B cell (primary cell): Measurements from ENCODE around the gene VWA1. TPM values are rescaled to one million over a fixed set of nuclear protein-coding genes. Genes with fewer than 3 reads are reported as not detected.
"Not testable (repeated sequence)": the region's sequence is repeated elsewhere in the genome, so short reads cannot be mapped to it uniquely, and the experiment has no call there.

ENCODE experiments used
- ATAC-seq: fragments of 200-7000 bp; cut with Tn5 transposase; one replicate; pipeline ENCODE4 v1.10.0; 2021; ENCODE audit warnings: low read depth, mild to moderate bottlenecking, moderate number of reproducible peaks, moderate library complexity
- CTCF ChIA-PET: fragments of 350-600 bp; sonication (Branson Sonifier 250); formaldehyde crosslinking; loops from one replicate; lab custom pipeline; 2021; ENCODE audit warnings: antibody characterized with exemption, inconsistent platforms; lab: Charles Lee
- POLR2A ChIA-PET: fragments of 350-600 bp; sonication (Branson Sonifier 250); formaldehyde crosslinking; loops from one replicate; lab custom pipeline; 2021; ENCODE audit warnings: antibody characterized with exemption; lab: Charles Lee
- DNase-seq: peaks from one replicate; pipeline ENCODE4 v3.0.0; 2013
- H2AFZ ChIP-seq: 2 replicates; pipeline ENCODE4 v1.6.1; 2012; ENCODE audit warnings: mild to moderate bottlenecking, low read depth, low read length; ENCODE audit not compliant: insufficient read depth, poor library complexity, severe bottlenecking
- H3K27ac ChIP-seq, 2 donors: 1 replicate in 1 of 2; 2 replicates in 1 of 2; pipeline ENCODE4 v1.5.1; 2012 to 2013; ENCODE audit warnings: low read length in 2 of 2, mild to moderate bottlenecking in 2 of 2, moderate library complexity in 1 of 2
- H3K27me3 ChIP-seq, 4 experiments: fragments of 200-600 bp in 1 of 4; sonication (generic) in 1 of 4; replicated peaks in 1 of 4; 1 replicate in 2 of 4; 2 replicates in 2 of 4; pipeline versions ENCODE4 v1.6.1 to v1.7.0; 2013 to 2016; ENCODE audit warnings: low read length in 3 of 4, mild to moderate bottlenecking in 2 of 4, mixed read lengths in 1 of 4, moderate library complexity in 1 of 4; ENCODE audit not compliant: insufficient read depth in 4 of 4, control insufficient read depth in 3 of 4; ENCODE audit errors: control extremely low read depth in 1 of 4
- H3K36me3 ChIP-seq, 2 experiments: replicated peaks in 1 of 2; 1 replicate in 1 of 2; 2 replicates in 1 of 2; pipeline versions ENCODE4 v1.6.1 to v1.7.1; 2013; ENCODE audit warnings: low read length in 1 of 2; ENCODE audit not compliant: insufficient read depth in 2 of 2, control insufficient read depth in 1 of 2; ENCODE audit errors: control extremely low read depth in 1 of 2, extremely low read depth in 1 of 2
- H3K4me1 ChIP-seq, 2 donors: fragments of 200-600 bp in 1 of 2; sonication (generic) in 1 of 2; 1 replicate in 1 of 2; 2 replicates in 1 of 2; pipeline versions ENCODE4 v1.5.1 to v1.6.1; 2013 to 2017; ENCODE audit warnings: low read length in 2 of 2; ENCODE audit not compliant: control insufficient read depth in 2 of 2, insufficient read depth in 2 of 2
- H3K4me2 ChIP-seq: replicated peaks from 2 replicates; pipeline ENCODE3; 2012; ENCODE audit warnings: mild to moderate bottlenecking, low read depth, low read length; ENCODE audit not compliant: poor library complexity, severe bottlenecking
- H3K4me3 ChIP-seq, 5 experiments: fragments of 200-600 bp in 1 of 5; sonication (generic) in 1 of 5; 1 replicate in 3 of 5; 2 replicates in 2 of 5; pipeline versions ENCODE4 v1.5.1 to v1.7.0; 2011 to 2016; ENCODE audit warnings: low read length in 4 of 5, mild to moderate bottlenecking in 4 of 5, low read depth in 2 of 5, control low read depth in 1 of 5, moderate library complexity in 1 of 5; ENCODE audit not compliant: insufficient read depth in 1 of 5; ENCODE audit errors: control extremely low read depth in 1 of 5, extremely low read depth in 1 of 5
- H3K79me2 ChIP-seq: fragments of 200-600 bp; sonication (generic); one replicate; pipeline ENCODE4 v1.6.0; 2016; ENCODE audit warnings: low read length; ENCODE audit not compliant: control insufficient read depth, insufficient read depth
- H3K9ac ChIP-seq: fragments of 200-600 bp; sonication (generic); 2 replicates; pipeline ENCODE4 v1.6.1; 2017; ENCODE audit warnings: mild to moderate bottlenecking, low read length, moderate library complexity
- H3K9me3 ChIP-seq, 3 donors: one replicate each; pipeline versions ENCODE4 v1.6.1 to v1.7.1; 2013; ENCODE audit warnings: low read length in 2 of 3; ENCODE audit not compliant: control insufficient read depth in 2 of 3, insufficient read depth in 1 of 3; ENCODE audit errors: control extremely low read depth in 1 of 3
- H4K20me1 ChIP-seq: 2 replicates; pipeline ENCODE4 v1.6.0; 2012; ENCODE audit warnings: mild to moderate bottlenecking, low read length; ENCODE audit not compliant: insufficient read depth, control insufficient read depth, poor library complexity, severe bottlenecking
- H3K27ac Mint-ChIP-seq: one replicate; pipeline ENCODE4 v1.8.0; 2021; ENCODE audit warnings: mixed read lengths
- H3K27me3 Mint-ChIP-seq: one replicate; pipeline ENCODE4 v1.8.0; 2021; ENCODE audit warnings: mixed read lengths
- H3K4me1 Mint-ChIP-seq: one replicate; pipeline ENCODE4 v1.8.0; 2021; ENCODE audit warnings: mixed read lengths
- H3K4me3 Mint-ChIP-seq: one replicate; pipeline ENCODE4 v1.8.0; 2021; ENCODE audit warnings: mixed read lengths
- H3K9me3 Mint-ChIP-seq: one replicate; pipeline ENCODE4 v1.8.0; 2022; ENCODE audit warnings: mixed read lengths; ENCODE audit not compliant: insufficient read depth
- EZH2 ChIP-seq: IDR thresholded peaks from 2 replicates; pipeline ENCODE4 v1.6.1; 2012; ENCODE audit warnings: borderline replicate concordance, low read depth, mild to moderate bottlenecking, moderate library complexity, low read length; ENCODE audit not compliant: insufficient read depth, poor library complexity, severe bottlenecking
- WGBS: methylation state at CpG from one replicate; pipeline ENCODE4 v1.1.5; 2013; ENCODE audit warnings: missing lambda C conversion rate; ENCODE audit not compliant: insufficient coverage; 5-methylcytosine and 5-hydroxymethylcytosine counted together
- intact Hi-C: fragments of 100-400 bp; cut with micrococcal nuclease; formaldehyde crosslinking; loops from one replicate; pipeline ENCODE4 v1.10.0; 2022
- polyA plus RNA-seq: library from polyadenylated mRNA; depleted of rRNA; stranded (reverse); fragments of >200 nt; gene quantifications from 2 replicates; pipeline ENCODE4 v1.2.3, GENCODE V29; 2012
- total RNA-seq, 2 donors: library from RNA; stranded (reverse); fragments of 120-200 nt in 1 of 2; gene quantifications; 1 replicate in 1 of 2; 2 replicates in 1 of 2; pipeline versions ENCODE4 v1.2.3 to v1.2.4, GENCODE V29; 2013 to 2022
- TF ChIP-seq, protein P1 (sequence below): fragments of 200-600 bp; IDR thresholded peaks from one replicate; pipeline ENCODE4 v1.8.0; 2022; ENCODE audit warnings: antibody characterized with exemption, mild to moderate bottlenecking

The VWA1 gene
- total and polyA plus RNA-seq, 2 donors (not counting 1 experiment from before 2014, with no cell fraction given), result 0.09 TPM; not detected in 1

- no peak overlapping the region for H3K27ac ChIP-seq
- H3K9ac ChIP-seq, result no peak overlapping the region
- no peak overlapping the region for H3K27ac Mint-ChIP-seq
- H3K9me3 ChIP-seq, result no peaks in the 10 kb centered on the region
- H3K27me3 ChIP-seq, result no peaks in the 10 kb centered on the region
- ATAC-seq, result no peak
- H3K4me3 ChIP-seq, result no peak overlapping the region
- H3K4me3 Mint-ChIP-seq, result no peak overlapping the region
- no peak for DNase-seq
- no peaks in the 10 kb centered on the region for H3K79me2 ChIP-seq
- H3K4me1 ChIP-seq, result no peaks in the 10 kb centered on the region
- no peak overlapping the region for H3K4me2 ChIP-seq
- no peaks in the 10 kb centered on the region for H3K36me3 ChIP-seq
- WGBS, result 87% methylated on average over 24 of the region's 26 CpGs
- intact Hi-C loops, result no loop called here
- H3K27me3 Mint-ChIP-seq, result peaks cover 3% of the 10 kb centered on the region
- no peaks in the 10 kb centered on the region for H3K9me3 Mint-ChIP-seq
- no peak overlapping the region for H2AFZ ChIP-seq
- no peaks in the 10 kb centered on the region for H4K20me1 ChIP-seq
- CTCF ChIA-PET, result no interaction called here
- POLR2A ChIA-PET, result no interaction called here
- H3K4me1 Mint-ChIP-seq, result no peaks in the 10 kb centered on the region
- TF ChIP-seq, protein P1, sequence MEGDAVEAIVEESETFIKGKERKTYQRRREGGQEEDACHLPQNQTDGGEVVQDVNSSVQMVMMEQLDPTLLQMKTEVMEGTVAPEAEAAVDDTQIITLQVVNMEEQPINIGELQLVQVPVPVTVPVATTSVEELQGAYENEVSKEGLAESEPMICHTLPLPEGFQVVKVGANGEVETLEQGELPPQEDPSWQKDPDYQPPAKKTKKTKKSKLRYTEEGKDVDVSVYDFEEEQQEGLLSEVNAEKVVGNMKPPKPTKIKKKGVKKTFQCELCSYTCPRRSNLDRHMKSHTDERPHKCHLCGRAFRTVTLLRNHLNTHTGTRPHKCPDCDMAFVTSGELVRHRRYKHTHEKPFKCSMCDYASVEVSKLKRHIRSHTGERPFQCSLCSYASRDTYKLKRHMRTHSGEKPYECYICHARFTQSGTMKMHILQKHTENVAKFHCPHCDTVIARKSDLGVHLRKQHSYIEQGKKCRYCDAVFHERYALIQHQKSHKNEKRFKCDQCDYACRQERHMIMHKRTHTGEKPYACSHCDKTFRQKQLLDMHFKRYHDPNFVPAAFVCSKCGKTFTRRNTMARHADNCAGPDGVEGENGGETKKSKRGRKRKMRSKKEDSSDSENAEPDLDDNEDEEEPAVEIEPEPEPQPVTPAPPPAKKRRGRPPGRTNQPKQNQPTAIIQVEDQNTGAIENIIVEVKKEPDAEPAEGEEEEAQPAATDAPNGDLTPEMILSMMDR, result no peak
- no peak for TF ChIP-seq EZH2
These were observed 16.3 kb downstream of the VWA1 start for GRCh38 chr1:1451696-1452364.

DNA sequence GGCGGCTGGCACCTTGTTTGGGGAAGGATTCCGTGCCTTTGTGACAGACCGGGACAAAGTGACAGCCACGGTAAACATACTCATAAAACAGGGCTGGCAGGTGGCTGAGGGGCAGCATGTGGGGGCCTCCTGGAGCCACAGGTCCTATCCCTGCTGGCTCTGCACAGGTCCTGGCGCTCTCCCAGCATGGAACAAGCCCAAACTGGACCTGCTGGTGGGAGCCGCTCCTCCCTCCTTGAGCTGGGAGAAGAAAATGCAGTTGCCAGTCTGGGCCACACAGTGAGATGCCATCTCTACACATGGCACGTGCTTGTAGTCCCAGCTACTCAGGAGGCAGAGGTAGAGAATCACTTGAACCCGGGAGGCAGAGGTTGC, 16.9 kb downstream of the VWA1 start:
- ATAC-seq, H3K27me3 ChIP-seq, H3K27ac Mint-ChIP-seq, H3K4me3 Mint-ChIP-seq, intact Hi-C loops, H4K20me1 ChIP-seq, H3K36me3 ChIP-seq, H3K27ac ChIP-seq, H3K9me3 Mint-ChIP-seq, H2AFZ ChIP-seq, CTCF ChIA-PET, H3K4me2 ChIP-seq, H3K4me1 Mint-ChIP-seq, H3K27me3 Mint-ChIP-seq, DNase-seq, H3K79me2 ChIP-seq, H3K9me3 ChIP-seq, H3K4me3 ChIP-seq, H3K4me1 ChIP-seq, H3K9ac ChIP-seq, POLR2A ChIA-PET: not testable (repeated sequence)
- 77% methylated on average over 5 of the region's 8 CpGs for WGBS
